DOHH2 (cell line): ENCODE results near the gene MICAL3.

Experiments
- H3F3A ChIP-seq: fragments of 200-600 bp; sonication (generic), shearing (Covaris generic); 2 replicates; pipeline ENCODE4 v1.6.0; 2016; ENCODE audit warnings: antibody characterized with exemption, mild to moderate bottlenecking; ENCODE audit not compliant: control insufficient read depth, insufficient read depth
- H3K27ac ChIP-seq: fragments of 200-600 bp; sonication (generic); 2 replicates; pipeline ENCODE4 v1.5.1; 2014; ENCODE audit warnings: low read depth, mild to moderate bottlenecking, low read length, moderate library complexity
- H3K27me3 ChIP-seq: fragments of 200-600 bp; sonication (generic); 2 replicates; pipeline ENCODE4 v1.6.1; 2014; ENCODE audit warnings: mild to moderate bottlenecking, low read length, mixed read lengths; ENCODE audit not compliant: control insufficient read depth
- H3K36me3 ChIP-seq: fragments of 200-600 bp; sonication (generic); 2 replicates; pipeline ENCODE4 v1.6.1; 2014; ENCODE audit warnings: mild to moderate bottlenecking, low read length, moderate library complexity, mixed read lengths; ENCODE audit not compliant: control insufficient read depth
- H3K4me1 ChIP-seq: fragments of 200-600 bp; sonication (generic); 2 replicates; pipeline ENCODE4 v1.6.1; 2014; ENCODE audit warnings: mild to moderate bottlenecking, low read length, mixed read lengths; ENCODE audit not compliant: control insufficient read depth
- H3K4me2 ChIP-seq: fragments of 200-600 bp; sonication (generic); 2 replicates; pipeline ENCODE4 v1.6.0; 2014; ENCODE audit warnings: mild to moderate bottlenecking, low read length, moderate library complexity
- H3K4me3 ChIP-seq: fragments of 200-600 bp; sonication (generic); 2 replicates; pipeline ENCODE4 v1.5.1; 2014; ENCODE audit warnings: mild to moderate bottlenecking, low read length, mixed read lengths
- H3K79me2 ChIP-seq: fragments of 200-600 bp; sonication (generic); 2 replicates; pipeline ENCODE4 v1.6.1; 2014; ENCODE audit warnings: mild to moderate bottlenecking, low read length, mixed read lengths; ENCODE audit not compliant: control insufficient read depth
- H3K9me2 ChIP-seq: fragments of 200-600 bp; sonication (generic); replicated peaks from 2 replicates; pipeline ENCODE4 v1.6.1; 2014; ENCODE audit warnings: mild to moderate bottlenecking, low read length, mixed read lengths; ENCODE audit not compliant: control insufficient read depth
- H3K9me3 ChIP-seq: fragments of 200-600 bp; sonication (generic); 2 replicates; pipeline ENCODE4 v1.6.1; 2014; ENCODE audit warnings: antibody characterized with exemption, low read length, mixed read lengths; ENCODE audit not compliant: control insufficient read depth, insufficient read depth
- H4K20me1 ChIP-seq: fragments of 200-600 bp; sonication (generic); 2 replicates; pipeline ENCODE4 v1.6.0; 2014; ENCODE audit warnings: low read depth, mild to moderate bottlenecking, antibody characterized with exemption, low read length, moderate library complexity; ENCODE audit not compliant: control insufficient read depth, insufficient read depth
- CTCF ChIP-seq: fragments of 200-600 bp; sonication (generic); IDR thresholded peaks from one replicate; pipeline ENCODE4 v1.5.1; 2014; ENCODE audit warnings: antibody characterized with exemption, mild to moderate bottlenecking, low read depth, low read length; ENCODE audit not compliant: poor library complexity, severe bottlenecking
- EZH2phosphoT487 ChIP-seq: fragments of 200-600 bp; sonication (generic); IDR thresholded peaks from 2 replicates; pipeline ENCODE4 v1.6.1; 2017; ENCODE audit warnings: borderline replicate concordance, mild to moderate bottlenecking, antibody characterized with exemption, low read length, moderate library complexity, mixed read lengths

The MICAL3 gene

GRCh38 chr22:17867160-17867785, 157.1 kb downstream of the MICAL3 start:
- Histone ChIP-seq H4K20me1 (no peaks in the 10 kb centered on the region), H3K4me1 (no peaks in the 10 kb centered on the region), H3F3A (no peaks in the 10 kb centered on the region), H3K27ac (no peak overlapping the region), H3K27me3 (no peaks in the 10 kb centered on the region), H3K4me3 (no peak overlapping the region), H3K9me2 (no peaks in the 10 kb centered on the region), H3K4me2 (no peak overlapping the region), H3K36me3 (peaks cover 62% of the 10 kb centered on the region), H3K9me3 (no peaks in the 10 kb centered on the region), H3K79me2 (no peaks in the 10 kb centered on the region)
- TF ChIP-seq EZH2phosphoT487 (no peak), CTCF (no peak)

GRCh38 chr22:17866621-17867020, 157.7 kb downstream of the MICAL3 start:
- no peaks in the 10 kb centered on the region for H4K20me1 ChIP-seq
- H3K36me3 ChIP-seq: peaks cover 55% of the 10 kb centered on the region
- no peak overlapping the region for H3K27ac ChIP-seq
- no peak for TF ChIP-seq EZH2phosphoT487
- TF ChIP-seq CTCF: no peak
- H3K4me1 ChIP-seq: no peaks in the 10 kb centered on the region
- no peak overlapping the region for H3K4me2 ChIP-seq
- H3K9me2 ChIP-seq: no peaks in the 10 kb centered on the region
- no peaks in the 10 kb centered on the region for H3K9me3 ChIP-seq
- H3K79me2 ChIP-seq: no peaks in the 10 kb centered on the region
- no peak overlapping the region for H3K4me3 ChIP-seq
- no peaks in the 10 kb centered on the region for H3K27me3 ChIP-seq
- no peaks in the 10 kb centered on the region for H3F3A ChIP-seq

- Histone ChIP-seq H3K27ac (no peak overlapping the region), H3K9me3 (no peaks in the 10 kb centered on the region), H3K36me3 (peaks cover 50% of the 10 kb centered on the region), H3K27me3 (no peaks in the 10 kb centered on the region), H3K4me1 (no peaks in the 10 kb centered on the region), H3K9me2 (no peaks in the 10 kb centered on the region), H4K20me1 (no peaks in the 10 kb centered on the region), H3K4me3 (no peak overlapping the region), H3F3A (no peaks in the 10 kb centered on the region), H3K4me2 (no peak overlapping the region), H3K79me2 (no peaks in the 10 kb centered on the region)
- TF ChIP-seq EZH2phosphoT487: no peak
- TF ChIP-seq CTCF: no peak
Measured at GRCh38 chr22:17866127-17866526, 158.2 kb downstream of the MICAL3 start.
